Measurements from ENCODE around the gene RND1.

DNA sequence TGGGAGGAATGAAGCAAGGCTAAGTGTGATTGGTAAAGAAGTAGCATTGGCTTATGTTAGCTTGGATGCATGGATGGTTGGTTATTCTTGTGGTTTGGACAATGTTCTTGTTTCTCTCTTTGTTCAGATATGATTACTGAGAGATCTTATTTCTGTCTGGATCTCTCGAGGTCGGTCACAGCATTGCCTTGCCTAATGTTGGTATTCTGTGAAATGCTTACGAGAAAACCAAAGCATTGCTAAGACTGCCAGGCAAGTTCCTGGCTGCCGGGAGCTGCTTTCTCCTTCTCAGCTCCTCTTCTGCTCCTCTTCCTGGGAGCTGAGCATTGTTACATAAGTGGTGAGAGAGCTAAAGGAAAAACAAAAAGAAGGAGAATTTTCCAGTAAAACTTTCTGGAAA is 7.4 kb upstream of the RND1 start:
- TF ChIP-seq EP300 (IDR thresholded peaks at IDR 0.05; ENCODE audit: borderline replicate concordance) (no peak), ZBTB7A (IDR thresholded peaks at IDR 0.05; ENCODE audit: low read depth) (no peak), TEAD4 (IDR thresholded peaks at IDR 0.05) (no peak), NFIC (IDR thresholded peaks at IDR 0.05) (no peak), FOXM1 (IDR thresholded peaks at IDR 0.05; ENCODE audit: borderline replicate concordance, low read depth) (no peak), TAF1 (IDR thresholded peaks at IDR 0.05; ENCODE audit: low read depth) (no peak)
- TF ChIP-seq, protein P1, sequence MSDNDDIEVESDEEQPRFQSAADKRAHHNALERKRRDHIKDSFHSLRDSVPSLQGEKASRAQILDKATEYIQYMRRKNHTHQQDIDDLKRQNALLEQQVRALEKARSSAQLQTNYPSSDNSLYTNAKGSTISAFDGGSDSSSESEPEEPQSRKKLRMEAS (IDR thresholded peaks at IDR 0.05): no peak

Data from Ishikawa (cell line).